ENCODE measurements around the gene CAPN12. TPM values are rescaled to one million over a fixed set of nuclear protein-coding genes. Genes with fewer than 3 reads are reported as not detected.

The CAPN12 gene
- polyA plus RNA-seq, 1 experiment: 0.75 TPM

GRCh38 chr19:38717051-38717450 lies 27.2 kb downstream of the CAPN12 start:
- Histone ChIP-seq H3K4me3 (ENCODE audit: low read depth, low read length) (no peak overlapping the region), H3K27me3 (ENCODE audit: control insufficient read depth, insufficient read depth, low read length) (no peaks in the 10 kb centered on the region), H3K36me3 (ENCODE audit: control insufficient read depth, insufficient read depth, low read length) (peaks cover 68% of the 10 kb centered on the region)
- POLR2A ChIA-PET: no interaction called here
- CTCF ChIA-PET: interaction anchor here (0.6 kb wide), 1 partner anchor 57 kb away, joined by 3 read pairs; no protein-coding TSS in a partner anchor
- no peak for TF ChIP-seq CTCF (IDR thresholded peaks at IDR 0.05; ENCODE audit: insufficient read depth, low read depth, low read length)
- no peak for DNase-seq (ENCODE audit: low read depth)

- peaks cover 66% of the 10 kb centered on the region for H3K36me3 ChIP-seq (ENCODE audit: control insufficient read depth, insufficient read depth, low read length)
- H3K4me3 ChIP-seq (ENCODE audit: low read depth, low read length): no peak overlapping the region
- no peaks in the 10 kb centered on the region for H3K27me3 ChIP-seq (ENCODE audit: control insufficient read depth, insufficient read depth, low read length)
- DNase-seq (ENCODE audit: low read depth): no peak
- CTCF ChIA-PET: interaction anchor here (0.7 to 1.6 kb wide), 2 partner anchors 18 to 80 kb away, joined by 3 read pairs; no protein-coding TSS in a partner anchor
- POLR2A ChIA-PET: no interaction called here
- TF ChIP-seq CTCF (IDR thresholded peaks at IDR 0.05; ENCODE audit: insufficient read depth, low read depth, low read length): no peak
Observed at GRCh38 chr19:38715555-38715954, 28.7 kb downstream of the CAPN12 start.

- POLR2A ChIA-PET: no interaction called here
Observed at GRCh38 chr19:38714354-38714778, 29.9 kb downstream of the CAPN12 start.

GRCh38 chr19:38713865-38714264 lies 30.4 kb downstream of the CAPN12 start:
- H3K36me3 ChIP-seq (ENCODE audit: control insufficient read depth, insufficient read depth, low read length): peaks cover 70% of the 10 kb centered on the region
- no peak for TF ChIP-seq CTCF (IDR thresholded peaks at IDR 0.05; ENCODE audit: insufficient read depth, low read depth, low read length)
- H3K4me3 ChIP-seq (ENCODE audit: low read depth, low read length): no peak overlapping the region
- DNase-seq (ENCODE audit: low read depth): no peak
- ChIA-PET CTCF (interaction anchor here (1.0 kb wide), 1 partner anchor 217 kb away, joined by 3 read pairs; the partner anchor contains the start of genes MRPS12 and SARS2), POLR2A (no interaction called here)
- H3K27me3 ChIP-seq (ENCODE audit: control insufficient read depth, insufficient read depth, low read length): no peaks in the 10 kb centered on the region

More at GRCh38 chr19:38714354-38714778, 29.9 kb downstream of the CAPN12 start:
- TF ChIP-seq CTCF (IDR thresholded peaks at IDR 0.05; ENCODE audit: insufficient read depth, low read depth, low read length): no peak
- CTCF ChIA-PET: interaction anchor here (1.0 kb wide), 1 partner anchor 216 kb away, joined by 3 read pairs; the partner anchor contains the start of genes MRPS12 and SARS2
- Histone ChIP-seq H3K36me3 (ENCODE audit: control insufficient read depth, insufficient read depth, low read length) (peaks cover 67% of the 10 kb centered on the region), H3K4me3 (ENCODE audit: low read depth, low read length) (no peak overlapping the region), H3K27me3 (ENCODE audit: control insufficient read depth, insufficient read depth, low read length) (no peaks in the 10 kb centered on the region)
- DNase-seq (ENCODE audit: low read depth): no peak

GRCh38 chr19:38713227-38713649 lies 31.0 kb downstream of the CAPN12 start:
- no peak for DNase-seq (ENCODE audit: low read depth)
- POLR2A ChIA-PET: no interaction called here
- CTCF ChIA-PET: interaction anchor here (1.0 kb wide), 2 partner anchors 78 to 217 kb away, joined by 3 to 5 read pairs; partner anchors contain the start of genes MRPS12 and SARS2

More at GRCh38 chr19:38713227-38713649, 31.0 kb downstream of the CAPN12 start:
- no peaks in the 10 kb centered on the region for H3K27me3 ChIP-seq (ENCODE audit: control insufficient read depth, insufficient read depth, low read length)
- no peak overlapping the region for H3K4me3 ChIP-seq (ENCODE audit: low read depth, low read length)
- no peak for TF ChIP-seq CTCF (IDR thresholded peaks at IDR 0.05; ENCODE audit: insufficient read depth, low read depth, low read length)
- peaks cover 71% of the 10 kb centered on the region for H3K36me3 ChIP-seq (ENCODE audit: control insufficient read depth, insufficient read depth, low read length)
